ENCODE results near the gene MFRP.

DNA sequence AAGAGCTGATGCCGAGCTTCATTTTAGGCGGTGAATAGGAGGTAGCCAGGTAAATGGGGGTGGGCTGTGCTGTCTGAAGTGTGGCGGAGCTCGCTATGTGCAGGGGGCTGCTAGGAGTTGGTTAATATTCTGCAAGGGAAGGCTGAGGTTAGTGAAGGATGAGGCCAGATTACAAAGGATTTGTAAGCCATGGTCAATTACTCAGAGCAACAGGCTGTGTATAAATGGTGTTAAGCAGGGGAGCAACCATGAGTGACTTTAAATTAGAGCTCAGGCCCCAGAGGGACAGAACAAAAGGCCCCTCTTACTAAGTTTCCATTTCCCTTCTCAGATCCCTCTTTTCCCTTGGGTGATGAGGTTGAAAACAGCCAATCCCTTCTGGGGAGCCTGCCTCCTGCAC lies 22.3 kb downstream of the MFRP start:
- TF ChIP-seq POLR2A (IDR thresholded peaks at IDR 0.05), result no peak
- TF ChIP-seq, protein P1, sequence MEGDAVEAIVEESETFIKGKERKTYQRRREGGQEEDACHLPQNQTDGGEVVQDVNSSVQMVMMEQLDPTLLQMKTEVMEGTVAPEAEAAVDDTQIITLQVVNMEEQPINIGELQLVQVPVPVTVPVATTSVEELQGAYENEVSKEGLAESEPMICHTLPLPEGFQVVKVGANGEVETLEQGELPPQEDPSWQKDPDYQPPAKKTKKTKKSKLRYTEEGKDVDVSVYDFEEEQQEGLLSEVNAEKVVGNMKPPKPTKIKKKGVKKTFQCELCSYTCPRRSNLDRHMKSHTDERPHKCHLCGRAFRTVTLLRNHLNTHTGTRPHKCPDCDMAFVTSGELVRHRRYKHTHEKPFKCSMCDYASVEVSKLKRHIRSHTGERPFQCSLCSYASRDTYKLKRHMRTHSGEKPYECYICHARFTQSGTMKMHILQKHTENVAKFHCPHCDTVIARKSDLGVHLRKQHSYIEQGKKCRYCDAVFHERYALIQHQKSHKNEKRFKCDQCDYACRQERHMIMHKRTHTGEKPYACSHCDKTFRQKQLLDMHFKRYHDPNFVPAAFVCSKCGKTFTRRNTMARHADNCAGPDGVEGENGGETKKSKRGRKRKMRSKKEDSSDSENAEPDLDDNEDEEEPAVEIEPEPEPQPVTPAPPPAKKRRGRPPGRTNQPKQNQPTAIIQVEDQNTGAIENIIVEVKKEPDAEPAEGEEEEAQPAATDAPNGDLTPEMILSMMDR (IDR thresholded peaks at IDR 0.05 in 8 of 11, conservative IDR thresholded peaks at IDR 0.05 in 3 of 11), result no peak
